GM18861 (cell line): ENCODE measurements around the gene TAB3.
"Not testable (repeated sequence)": the region's sequence is repeated elsewhere in the genome, so short reads cannot be mapped to it uniquely, and the experiment has no call there.

ENCODE experiments used
- ATAC-seq: cut with Tn5 transposase; IDR thresholded peaks from one replicate; pipeline ENCODE4 v1.9.1; 2021; ENCODE audit not compliant: unreplicated experiment

Gene TAB3

DNA sequence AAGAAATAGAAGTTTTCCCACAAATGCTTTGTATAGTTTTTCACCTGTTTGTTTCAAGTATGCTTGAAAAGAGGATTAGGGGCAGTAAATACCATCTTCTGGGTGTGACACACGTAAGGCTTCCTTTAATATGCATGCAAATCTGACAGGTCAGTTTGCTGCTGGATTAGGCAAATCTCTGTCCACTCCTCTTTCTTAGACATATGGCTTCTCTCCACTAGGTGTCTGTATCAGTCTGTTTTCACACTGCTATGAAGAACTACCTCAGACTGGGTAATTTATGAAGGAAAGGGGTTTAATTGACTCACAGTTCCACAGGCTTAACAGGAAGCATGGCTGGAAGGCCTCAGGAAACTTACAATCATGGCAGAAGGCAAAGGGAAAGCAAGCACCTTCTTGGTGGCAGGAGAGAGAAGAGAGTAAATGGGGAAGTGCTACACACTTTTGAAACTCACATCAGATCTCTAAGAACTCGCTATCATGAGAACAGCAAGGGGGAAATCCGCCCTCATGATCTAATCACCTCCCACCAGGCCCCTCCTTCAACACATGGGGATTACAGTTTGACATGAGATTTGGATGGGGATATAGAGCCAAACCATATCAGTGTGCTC is 66.9 kb downstream of the TAB3 start:
- peak; percentile 67 for ATAC-seq

DNA sequence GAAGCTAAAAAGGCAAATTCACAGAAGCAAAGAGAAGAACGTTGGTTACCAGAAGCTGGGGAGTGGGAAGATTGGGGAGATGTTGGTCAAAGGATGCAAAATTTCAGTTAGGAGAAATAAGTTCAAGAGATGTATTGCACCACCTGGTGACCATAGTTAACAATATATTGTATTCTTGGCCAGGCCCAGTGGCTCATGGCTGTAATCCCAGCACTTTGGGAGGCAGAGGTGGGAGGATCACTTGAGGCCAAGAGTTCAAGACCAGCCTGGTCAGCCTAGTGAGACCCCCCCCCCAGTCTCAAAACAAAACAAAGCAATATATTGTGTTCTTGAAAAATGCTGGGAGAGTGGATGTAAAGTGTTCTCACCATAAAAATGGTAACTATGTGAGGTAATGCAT is 67.9 kb downstream of the TAB3 start:
- ATAC-seq = no peak

DNA sequence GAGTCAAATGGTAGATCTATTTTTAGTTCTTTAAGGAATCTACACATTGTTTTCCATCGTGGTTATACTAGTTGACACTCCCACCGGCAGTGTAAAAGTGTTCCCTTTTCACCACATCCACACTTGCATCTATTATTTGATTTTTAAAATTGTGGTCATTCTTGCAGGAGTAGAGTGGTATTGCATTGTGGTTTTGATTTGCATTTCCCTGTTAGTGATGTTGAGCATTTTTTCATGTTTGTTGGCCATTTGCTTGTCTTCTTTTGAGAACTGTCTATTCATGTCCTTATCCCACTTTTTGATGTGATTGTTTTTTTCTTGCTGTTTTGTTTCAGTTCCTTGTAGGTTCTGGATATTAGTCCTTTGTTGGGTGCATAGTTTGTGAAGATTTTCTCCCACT is 70.0 kb downstream of the TAB3 start:
- no peak for ATAC-seq

DNA sequence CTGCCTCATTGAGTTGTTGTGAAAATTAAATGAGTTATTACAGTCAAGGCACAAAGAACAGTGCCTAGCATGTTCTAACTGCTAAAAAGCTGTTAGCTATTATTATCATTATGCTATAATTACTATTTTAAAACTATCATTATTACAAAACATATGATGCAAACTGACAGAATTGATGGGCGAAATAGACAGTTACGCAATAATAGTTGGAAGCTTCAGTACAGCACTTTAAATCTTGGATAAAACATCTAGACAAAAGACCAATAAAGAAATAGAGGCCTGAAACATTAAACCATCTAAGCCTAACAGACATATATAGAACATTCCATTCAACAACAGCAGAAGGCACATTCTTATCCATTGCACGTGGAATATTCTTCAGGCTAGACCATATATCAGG is 73.0 kb downstream of the TAB3 start:
- no peak for ATAC-seq

DNA sequence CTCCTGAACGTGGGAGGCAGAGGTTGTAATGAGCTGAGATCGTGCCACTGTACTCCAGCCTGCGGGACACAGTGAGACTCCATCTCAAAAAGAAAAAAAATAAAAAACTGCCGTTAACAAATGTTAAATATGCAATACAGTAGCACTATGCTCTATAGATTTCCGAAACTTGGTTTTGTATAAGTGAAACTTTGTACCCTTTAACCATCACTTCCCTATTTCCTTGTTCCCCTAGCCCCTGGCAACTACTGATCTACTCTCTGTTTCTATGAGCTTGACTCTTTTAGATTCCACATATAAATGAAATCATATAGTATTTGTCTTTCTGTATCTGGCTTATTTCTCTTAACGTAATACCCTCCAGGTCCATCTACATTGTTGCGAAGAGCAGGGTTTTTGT is 74.1 kb downstream of the TAB3 start:
- ATAC-seq = no peak

DNA sequence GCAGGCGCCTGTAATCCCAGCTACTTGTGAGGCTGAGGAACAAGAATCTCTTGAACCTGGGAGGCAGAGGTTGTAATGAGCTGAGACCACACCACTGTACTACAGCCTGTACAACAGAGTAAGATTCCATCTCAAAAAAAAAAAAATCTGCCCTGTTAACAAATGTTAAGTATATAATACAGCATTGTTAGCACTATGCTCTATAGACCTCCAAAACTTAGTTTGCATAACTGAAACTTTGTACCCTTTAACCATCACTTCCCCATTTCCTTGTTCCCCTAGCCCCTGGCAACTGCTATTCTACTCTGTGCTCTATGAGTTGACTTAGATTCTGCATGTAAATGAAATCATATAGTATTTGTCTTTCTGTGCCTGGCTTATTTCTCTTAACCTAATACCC is 76.7 kb downstream of the TAB3 start:
- peak; percentile 100 for ATAC-seq

DNA sequence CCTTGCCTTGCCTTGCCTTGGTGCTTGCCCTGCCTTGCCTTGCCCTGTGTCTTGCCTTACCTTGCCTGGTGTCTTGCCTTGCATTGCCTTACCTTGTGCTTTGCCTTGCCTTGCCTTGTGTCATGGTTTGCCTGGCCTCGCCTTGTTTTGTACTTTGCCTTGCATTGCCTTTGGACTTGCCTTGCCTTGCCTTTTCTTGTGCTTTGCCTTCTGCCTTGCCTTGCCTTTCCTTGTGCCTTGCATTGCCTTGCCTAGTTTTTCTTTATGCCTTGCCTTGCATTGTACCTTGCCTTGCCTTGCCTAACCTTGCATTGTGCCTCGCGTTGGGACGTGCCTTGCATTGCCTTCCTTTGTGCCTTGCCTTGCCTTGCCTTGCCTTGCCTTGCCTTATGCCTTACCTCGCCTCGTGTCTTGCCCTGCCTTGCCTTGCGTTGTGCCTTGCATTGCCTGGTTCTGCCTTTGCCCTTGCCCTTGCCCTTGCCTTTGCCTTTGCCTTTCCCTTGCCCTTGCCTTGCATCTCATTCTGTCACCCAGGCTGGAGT is 82.8 kb downstream of the TAB3 start:
- no peak for ATAC-seq

DNA sequence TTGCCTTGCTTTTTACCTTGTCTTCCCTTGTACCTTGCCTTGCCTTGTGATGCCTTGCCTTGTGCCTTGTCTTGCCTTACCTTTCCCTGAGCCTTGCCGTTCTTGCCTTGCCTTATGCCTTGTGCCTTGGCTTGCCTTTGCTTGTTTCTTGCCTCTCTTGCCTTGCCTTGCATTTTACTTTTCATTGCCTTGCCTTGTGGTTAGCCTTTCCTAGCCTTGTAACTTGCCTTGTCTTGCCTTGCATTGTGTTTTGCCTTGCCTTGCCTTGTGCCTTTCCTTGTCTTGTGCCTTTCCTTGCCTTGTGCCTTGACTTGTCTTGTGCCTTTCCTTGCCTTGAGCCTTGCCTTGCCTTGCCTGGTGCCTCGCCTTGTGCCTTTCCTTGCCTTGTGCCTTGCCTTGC is 84.6 kb downstream of the TAB3 start:
- ATAC-seq = no peak

DNA sequence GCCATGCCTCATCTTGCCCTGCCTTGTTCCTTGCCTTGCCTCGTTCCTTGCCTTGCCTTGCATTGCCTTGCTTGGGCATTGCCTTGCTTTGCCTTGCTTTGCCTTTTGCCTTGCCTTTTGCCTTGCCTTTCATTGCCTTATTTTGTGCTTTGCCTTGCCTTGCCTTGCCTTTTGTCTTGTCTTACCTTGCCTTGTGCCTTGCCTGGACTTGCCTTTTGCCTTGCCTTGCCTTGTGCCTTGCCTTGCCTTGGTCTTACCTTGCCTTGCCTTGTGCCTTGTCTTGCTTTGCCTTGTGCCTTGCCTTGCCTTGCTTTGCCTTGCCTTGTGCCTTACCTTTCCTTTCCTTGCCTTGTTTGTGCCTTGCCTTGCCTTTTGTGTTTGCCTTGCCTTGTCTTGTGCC is 88.2 kb downstream of the TAB3 start:
- ATAC-seq = no peak

DNA sequence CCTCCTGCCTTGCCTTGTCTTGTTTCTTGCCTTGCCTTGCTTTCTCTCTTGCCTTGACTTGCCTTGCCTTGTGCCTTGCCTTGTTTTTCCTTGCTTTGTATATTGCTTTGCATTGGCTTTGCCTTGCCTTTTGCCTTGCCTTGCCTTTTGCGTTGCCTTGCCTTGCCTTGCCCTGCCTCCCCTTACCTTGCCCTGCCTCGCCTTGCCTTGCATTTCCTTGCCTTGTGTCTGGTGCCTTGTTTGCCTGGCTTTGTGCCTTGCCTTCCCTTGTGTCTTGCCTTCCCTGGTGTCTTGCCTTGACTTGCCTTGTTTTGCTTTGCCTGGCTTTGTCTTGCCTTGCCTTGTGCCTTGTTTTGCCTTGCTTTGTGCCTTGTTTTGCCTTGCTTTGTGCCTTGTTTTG is 89.7 kb downstream of the TAB3 start:
- no peak for ATAC-seq

DNA sequence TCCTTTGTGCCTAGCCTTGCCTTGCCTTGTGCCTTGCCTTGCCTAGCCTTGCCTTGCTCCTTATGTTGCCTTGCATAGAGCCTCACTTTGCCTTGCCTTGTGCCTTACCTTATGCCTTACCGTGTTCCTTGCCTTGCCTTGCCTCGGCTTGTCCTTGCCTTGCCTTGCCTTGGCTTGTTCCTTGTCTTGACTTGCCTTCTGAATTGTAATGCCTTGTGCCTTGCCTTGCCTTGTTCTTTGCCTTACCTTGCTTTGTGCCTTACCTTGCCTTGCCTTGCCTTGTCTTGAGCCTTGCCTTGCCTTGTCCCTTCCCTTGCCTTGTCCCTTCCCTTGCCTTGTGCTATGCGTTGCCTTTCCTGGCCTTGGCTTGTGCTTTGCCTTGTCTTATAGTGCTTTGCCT is 90.2 kb downstream of the TAB3 start:
- ATAC-seq = no peak

DNA sequence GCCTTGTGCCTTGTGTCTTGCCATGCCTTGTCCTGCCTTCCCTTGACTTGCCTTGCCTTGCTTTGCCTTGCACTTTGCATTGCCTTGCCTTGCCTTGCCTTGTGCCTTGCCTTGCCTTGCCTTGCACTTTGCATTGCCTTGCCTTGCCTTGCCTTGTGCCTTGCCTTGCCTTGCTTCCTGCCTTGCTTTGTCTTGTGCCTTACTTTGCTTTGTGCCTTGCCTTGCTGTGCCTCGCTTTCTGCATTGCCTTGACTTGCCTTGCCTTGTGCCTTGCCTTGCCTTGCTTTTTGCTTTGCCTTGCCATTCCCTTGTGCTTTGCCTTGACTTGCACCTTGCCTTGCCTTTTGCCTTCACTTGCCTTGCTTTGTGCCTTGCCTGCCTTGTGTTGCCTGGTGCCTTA is 91.8 kb downstream of the TAB3 start:
- not testable (repeated sequence) for ATAC-seq

DNA sequence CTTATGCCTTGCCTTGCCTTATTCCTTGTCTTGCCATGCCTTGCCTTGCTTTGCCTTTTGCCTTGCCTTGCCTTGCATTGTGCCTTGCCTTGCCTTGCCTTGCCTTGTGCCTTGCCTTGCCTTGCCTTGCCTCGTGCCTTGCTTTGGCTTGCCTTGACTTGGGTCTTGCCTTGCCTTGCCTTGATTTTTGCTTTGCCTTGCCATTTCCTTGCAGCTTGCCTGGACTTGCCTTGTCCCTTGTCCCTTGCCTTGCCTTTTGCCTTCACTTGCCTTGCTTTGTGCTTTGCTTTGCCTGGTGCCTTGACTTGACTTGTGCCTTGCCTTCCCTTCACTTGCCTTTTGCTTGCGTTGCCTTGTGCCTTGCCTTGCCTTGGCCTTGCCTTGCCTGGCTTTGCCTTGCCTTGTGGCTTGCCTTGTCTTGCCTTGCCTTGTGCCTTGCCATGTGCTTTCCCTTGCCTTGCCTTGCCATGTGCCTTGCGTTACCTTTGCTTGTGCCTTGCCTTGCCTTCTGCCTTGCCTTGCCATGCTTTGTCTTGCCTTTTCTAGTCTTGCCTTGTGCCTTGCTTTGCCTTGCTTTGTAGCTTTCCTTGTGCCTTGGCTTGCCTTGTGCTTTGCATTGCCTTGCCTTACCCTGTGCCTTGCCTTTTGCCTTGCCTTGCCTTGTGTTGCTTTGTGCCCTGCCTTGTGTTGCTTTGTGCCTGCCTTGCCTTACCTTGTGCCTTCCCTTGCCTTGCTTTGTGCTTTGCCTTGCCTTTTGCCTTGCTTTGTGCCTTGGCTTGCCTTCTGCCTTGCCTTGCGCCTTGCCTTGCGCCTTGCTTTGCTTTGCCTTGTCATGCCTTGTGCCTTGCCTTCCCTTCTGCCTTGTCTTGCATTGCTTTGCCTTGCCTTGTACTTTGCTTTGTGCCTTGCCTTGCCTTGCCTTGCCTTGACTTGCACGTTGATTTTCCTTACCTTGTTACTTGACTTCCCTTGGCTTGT is 92.8 kb downstream of the TAB3 start:
- ATAC-seq = no peak

DNA sequence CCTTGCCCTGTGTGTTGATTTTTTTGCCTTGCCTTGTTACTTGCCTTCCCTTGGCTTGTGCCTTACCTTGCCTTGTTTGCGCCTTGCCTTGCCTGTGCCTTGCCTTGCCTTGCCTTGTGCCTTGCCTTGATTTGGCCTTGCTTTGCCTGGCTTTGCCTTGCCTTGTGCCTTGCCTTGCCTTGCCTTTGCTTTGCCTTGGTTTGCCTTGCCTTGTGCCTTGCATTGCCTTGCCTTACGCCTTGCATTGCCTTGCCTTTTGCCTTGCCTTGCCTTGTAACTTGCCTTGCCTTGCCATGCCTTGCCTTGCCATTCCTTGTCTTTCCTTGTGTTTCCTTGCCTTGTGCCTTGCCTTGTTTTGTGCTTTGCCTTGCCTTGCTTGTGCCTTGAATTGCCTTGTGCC is 94.6 kb downstream of the TAB3 start:
- ATAC-seq = no peak

DNA sequence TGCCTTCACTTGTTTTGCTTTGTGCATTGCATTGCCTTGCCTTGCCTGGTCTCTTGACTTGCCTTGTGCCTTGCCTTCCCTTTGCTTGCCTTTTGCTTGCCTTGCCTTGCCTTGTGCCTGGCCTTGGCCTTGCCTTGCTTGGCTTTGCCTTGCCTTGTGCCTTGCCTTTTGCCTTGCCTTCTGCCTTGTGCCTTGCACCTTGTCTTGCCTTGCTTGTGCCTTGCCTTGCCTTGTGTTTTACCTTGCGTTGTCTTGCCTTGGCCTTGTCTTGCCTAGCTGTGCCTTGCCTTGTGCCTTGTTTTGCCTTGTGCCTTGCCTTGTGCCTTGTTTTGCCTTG is 95.3 kb downstream of the TAB3 start:
- no peak for ATAC-seq

DNA sequence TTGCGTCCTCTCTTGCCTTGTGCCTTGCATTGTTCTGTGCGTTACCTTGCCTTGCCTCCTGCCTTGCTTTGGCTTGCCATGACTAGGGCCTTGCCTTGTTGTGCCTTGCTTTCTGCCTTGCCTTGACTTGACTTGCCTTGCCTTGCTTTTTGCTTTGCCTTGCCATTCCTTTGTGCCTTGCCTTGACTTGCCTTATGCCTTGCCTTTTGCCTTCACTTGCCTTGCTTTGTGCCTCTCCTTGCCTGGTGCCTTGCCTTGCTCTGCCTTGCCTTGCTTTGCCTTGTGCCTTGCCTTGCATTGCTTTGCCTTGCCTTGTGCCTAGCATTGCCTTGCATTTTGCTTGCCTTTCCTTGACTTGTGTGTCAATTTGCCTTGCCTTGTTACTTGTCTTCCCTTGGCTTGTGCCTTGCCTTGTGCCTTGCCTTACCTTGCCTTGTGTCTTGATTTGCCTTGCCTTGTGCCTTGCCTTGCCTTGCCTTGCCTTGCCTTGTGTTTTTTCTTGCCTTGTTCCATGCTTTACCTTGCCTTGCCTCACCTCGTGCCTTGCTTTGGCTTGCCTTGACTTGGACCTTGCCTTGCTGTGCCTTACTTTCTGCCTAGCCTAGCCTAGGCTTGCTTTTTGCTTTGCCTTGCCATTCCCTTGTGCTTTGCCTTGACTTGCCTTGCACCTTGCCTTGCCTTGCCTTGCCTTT is 95.8 kb downstream of the TAB3 start:
- no peak for ATAC-seq

DNA sequence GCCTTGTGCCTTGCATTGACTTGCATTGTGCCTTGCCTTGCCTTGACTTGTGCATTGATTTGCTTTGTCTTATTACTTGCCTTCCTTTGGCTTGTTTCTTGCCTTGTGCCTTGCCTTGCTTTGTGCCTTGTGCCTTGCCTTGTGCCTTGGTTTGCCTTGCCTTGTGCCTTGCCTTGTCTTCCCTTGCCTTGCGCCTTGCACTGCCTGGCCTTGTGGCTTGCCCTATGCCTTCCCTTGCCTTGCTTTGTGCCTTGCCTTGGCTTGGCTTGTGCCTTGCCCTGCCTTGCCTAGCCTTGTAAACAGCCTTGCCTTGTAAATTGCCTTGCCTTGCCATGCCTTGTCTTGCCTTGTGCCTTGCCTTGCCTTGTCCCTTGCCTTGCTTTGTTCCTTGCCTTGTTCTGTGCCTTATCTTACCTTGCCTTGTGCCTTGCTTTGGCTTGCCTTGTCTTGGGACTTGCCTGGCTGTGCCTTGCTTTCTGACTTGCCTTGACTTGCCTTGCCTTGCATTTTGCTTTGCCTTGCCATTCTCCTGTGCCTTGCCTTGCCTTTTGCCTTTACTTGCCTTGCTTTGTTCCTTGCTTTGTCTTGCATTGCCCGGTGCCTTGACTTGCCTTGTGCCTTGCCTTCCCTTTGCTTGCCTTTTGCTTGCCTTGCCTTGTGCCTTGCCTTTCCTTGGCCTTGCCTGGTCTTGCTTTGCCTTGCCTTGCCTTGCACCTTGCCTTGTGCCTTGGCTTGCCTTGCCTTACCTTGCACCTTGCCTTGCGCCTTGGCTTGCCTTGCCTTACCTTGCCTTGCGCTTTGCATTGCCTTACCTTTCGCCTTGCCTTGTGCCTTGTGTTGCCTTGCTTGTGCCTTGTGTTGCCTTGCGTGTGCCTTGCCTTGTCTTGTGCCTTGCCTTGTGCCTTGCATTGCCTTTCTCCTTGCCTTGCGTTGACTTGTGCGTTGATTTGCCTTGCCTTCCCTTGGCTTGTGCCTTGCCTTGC is 97.5 kb downstream of the TAB3 start:
- ATAC-seq = no peak

DNA sequence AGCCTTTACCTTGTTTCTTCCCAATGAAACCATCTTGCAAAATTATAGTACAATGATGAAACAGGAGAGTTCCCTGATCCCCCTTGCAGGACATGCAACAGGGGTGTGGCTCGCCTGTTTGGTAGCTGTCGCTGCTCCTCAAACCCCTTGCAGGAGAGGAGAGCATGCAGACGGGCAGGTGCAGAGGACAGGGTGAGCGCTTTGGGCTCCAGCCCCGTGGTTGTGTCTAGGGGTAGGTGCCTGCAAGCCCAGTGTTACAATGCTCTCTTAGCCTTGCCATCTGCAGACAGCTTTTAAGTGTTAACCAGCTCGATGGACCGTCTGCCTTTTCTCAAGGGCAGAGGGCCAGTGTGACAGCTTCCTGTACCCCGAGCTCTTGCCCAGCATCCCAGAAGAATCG is 102.0 kb downstream of the TAB3 start:
- no peak for ATAC-seq

DNA sequence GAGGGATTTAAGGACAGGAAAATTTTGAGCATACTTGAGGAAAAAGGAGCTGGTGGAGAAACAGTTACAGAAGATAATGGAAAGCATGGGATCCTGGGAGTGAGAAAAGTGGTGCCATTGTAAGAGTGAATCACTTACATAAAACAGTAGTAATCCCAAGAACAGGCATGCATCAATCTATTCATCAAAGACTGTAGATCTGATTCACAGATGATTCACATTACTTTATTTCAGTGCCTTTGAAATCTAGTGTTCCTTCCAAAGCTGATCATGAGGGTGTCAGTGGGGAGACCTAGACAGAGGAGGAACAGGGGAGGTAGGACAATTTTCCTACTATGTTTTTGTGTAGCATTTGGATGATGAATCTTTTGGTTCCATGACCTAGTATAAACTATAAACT is 102.7 kb downstream of the TAB3 start:
- no peak for ATAC-seq

DNA sequence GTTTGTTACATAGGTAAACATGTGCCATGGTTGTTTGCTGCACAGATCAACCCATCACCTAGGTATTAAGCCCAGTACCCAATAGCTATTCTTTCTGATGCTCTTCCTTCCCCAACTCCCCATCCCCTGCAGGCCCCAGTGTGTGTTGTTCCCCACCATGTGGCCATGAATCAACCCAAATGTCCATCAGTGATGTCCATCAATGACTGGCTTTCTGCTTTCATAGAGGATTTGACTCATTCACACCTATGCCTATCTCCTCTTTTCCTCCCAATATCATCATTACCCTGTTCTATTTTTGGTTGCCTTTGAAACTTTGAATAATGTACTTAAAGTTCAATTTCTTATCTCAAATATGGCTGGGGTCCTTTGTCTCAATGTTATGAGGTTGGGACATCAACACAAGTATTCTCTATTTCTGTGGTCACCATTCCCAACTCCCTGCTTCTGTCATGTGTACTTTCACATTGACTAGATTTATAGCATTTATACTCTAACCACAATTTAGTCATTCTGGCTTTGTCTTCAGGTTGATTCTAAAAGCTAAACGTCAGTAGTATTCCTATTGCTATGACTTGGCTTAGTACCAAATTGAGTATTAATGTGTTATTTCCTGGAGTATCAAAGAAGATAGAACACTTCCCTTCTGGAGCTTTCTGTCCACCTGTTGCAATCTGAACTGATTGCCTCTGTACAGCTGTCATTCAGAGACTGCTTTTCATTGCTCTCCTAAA is 107.2 kb downstream of the TAB3 start:
- ATAC-seq = no peak
